ENCODE results near the gene PRPF6.

- TF ChIP-seq CTCF (conservative IDR thresholded peaks at IDR 0.05; ENCODE audit: low read length), result no peak
- no peak for TF ChIP-seq EZH2phosphoT487 (IDR thresholded peaks at IDR 0.05; ENCODE audit: borderline replicate concordance, low read depth, low read length)
Observed at GRCh38 chr20:63939061-63939935, 41.6 kb upstream of the PRPF6 start.
